Transverse colon (tissue), 4 donors: ENCODE data around the gene ZNF322. TPM values are rescaled to one million over a fixed set of nuclear protein-coding genes. Genes with fewer than 3 reads are reported as not detected.

Source experiments
- total RNA-seq, 4 donors: library from RNA; depleted of rRNA; stranded (reverse); fragments of >200 nt; gene quantifications; one replicate each; pipeline ENCODE4 v1.1.0, GENCODE V29; 2016

ZNF322 gene
- total RNA-seq, 4 donors from 2014 or later: 2.8 to 32.2 (median 13.5) TPM

Other genes starting within 250 kb of the ZNF322 start
- 10 to 100 TPM in 2 of 4 donors, 1 to 10 TPM in 2; 8.0 to 38.6 (median 9.5) TPM for gene BTN3A3, start 219.2 kb downstream of the ZNF322 start, total RNA-seq
- 10 to 100 TPM; 15.3 to 35.8 (median 20.7) TPM for gene BTN2A1, start 201.8 kb downstream of the ZNF322 start, total RNA-seq
- gene BTN1A1, start 159.4 kb downstream of the ZNF322 start, total RNA-seq: under 1 TPM in 1 of 4 donors, not detected in 3; 0.32 TPM
- 10 to 100 TPM; 20.3 to 69.6 (median 62.8) TPM for gene HMGN4, start 121.4 kb downstream of the ZNF322 start, total RNA-seq
- 10 to 100 TPM in 3 of 4 donors, 1 to 10 TPM in 1; 5.6 to 16.5 (median 12.4) TPM for gene ABT1, start 62.8 kb downstream of the ZNF322 start, total RNA-seq